Measurements from ENCODE around the gene SYNGR2.

SYNGR2 gene

DNA sequence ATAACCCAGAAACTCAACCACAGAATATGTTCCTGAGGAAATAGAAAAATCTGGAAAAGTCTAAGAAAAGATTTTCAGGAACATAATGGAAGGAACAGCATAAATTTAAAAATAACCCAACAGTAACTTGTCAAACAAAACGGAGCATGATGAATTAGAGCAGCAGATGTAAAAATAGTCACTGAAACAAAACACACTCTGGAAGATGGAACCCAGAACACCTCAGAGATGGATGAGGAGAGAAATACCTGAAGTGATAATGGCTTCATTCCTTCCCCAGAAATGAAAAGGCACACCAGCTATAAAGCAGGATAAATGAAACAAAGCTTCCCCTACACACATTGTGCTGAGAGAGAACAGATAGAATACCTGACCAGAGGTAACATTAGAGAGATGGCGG is 12.1 kb downstream of the SYNGR2 start (continued):
- TF ChIP-seq TSHZ2 (CRISPR knock-in tag; IDR thresholded peaks at IDR 0.05) (no peak), ZC3H10 (CRISPR knock-in tag; IDR thresholded peaks at IDR 0.05) (no peak)

DNA sequence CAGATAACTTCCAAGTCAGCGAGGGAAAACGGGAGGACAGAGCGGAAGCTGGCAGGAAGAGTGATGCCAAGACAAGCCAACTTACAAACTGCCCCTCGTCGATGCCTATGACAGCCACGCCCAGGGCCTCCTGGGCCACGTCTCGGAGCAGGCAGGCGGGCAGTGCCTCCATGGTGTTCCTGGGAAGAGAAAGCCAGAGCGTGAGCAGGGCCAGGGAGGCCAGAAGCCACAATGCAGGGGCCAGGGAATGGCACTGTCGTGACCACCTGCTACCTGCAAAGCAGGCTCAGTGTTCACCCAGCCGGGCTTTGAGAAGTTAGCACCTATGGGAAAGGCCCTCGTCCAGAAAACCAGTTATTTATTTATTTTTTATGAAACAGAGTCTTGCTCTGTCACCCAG is 14.1 kb downstream of the SYNGR2 start:
- ATAC-seq = no peak
- no peak for TF ChIP-seq OSR1 (CRISPR knock-in tag; IDR thresholded peaks at IDR 0.05)
- TF ChIP-seq, protein P1, sequence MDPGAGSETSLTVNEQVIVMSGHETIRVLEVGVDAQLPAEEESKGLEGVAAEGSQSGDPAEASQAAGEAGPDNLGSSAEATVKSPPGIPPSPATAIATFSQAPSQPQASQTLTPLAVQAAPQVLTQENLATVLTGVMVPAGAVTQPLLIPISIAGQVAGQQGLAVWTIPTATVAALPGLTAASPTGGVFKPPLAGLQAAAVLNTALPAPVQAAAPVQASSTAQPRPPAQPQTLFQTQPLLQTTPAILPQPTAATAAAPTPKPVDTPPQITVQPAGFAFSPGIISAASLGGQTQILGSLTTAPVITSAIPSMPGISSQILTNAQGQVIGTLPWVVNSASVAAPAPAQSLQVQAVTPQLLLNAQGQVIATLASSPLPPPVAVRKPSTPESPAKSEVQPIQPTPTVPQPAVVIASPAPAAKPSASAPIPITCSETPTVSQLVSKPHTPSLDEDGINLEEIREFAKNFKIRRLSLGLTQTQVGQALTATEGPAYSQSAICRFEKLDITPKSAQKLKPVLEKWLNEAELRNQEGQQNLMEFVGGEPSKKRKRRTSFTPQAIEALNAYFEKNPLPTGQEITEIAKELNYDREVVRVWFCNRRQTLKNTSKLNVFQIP (CRISPR knock-in tag; IDR thresholded peaks at IDR 0.05; ENCODE audit: borderline replicate concordance, low read depth) = no peak
- no peak for TF ChIP-seq SNAI2 (CRISPR knock-in tag; IDR thresholded peaks at IDR 0.05)
- TF ChIP-seq ESRRG (CRISPR knock-in tag; IDR thresholded peaks at IDR 0.05) = no peak
- no peak for TF ChIP-seq ZNF8 (CRISPR knock-in tag; IDR thresholded peaks at IDR 0.05)

GRCh38 chr17:78183916-78184315 is 15.5 kb downstream of the SYNGR2 start:
- TF ChIP-seq CSDC2 (CRISPR knock-in tag; IDR thresholded peaks at IDR 0.05) = no peak
- no peak for TF ChIP-seq RARB (CRISPR knock-in tag; IDR thresholded peaks at IDR 0.05)
- TF ChIP-seq, protein P2, sequence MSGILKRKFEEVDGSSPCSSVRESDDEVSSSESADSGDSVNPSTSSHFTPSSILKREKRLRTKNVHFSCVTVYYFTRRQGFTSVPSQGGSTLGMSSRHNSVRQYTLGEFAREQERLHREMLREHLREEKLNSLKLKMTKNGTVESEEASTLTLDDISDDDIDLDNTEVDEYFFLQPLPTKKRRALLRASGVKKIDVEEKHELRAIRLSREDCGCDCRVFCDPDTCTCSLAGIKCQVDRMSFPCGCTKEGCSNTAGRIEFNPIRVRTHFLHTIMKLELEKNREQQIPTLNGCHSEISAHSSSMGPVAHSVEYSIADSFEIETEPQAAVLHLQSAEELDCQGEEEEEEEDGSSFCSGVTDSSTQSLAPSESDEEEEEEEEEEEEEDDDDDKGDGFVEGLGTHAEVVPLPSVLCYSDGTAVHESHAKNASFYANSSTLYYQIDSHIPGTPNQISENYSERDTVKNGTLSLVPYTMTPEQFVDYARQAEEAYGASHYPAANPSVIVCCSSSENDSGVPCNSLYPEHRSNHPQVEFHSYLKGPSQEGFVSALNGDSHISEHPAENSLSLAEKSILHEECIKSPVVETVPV (CRISPR knock-in tag; IDR thresholded peaks at IDR 0.05) = no peak
- TF ChIP-seq ZNF8 (CRISPR knock-in tag; IDR thresholded peaks at IDR 0.05) = no peak
- TF ChIP-seq ZNF70 (CRISPR knock-in tag; IDR thresholded peaks at IDR 0.05) = no peak
- no peak for TF ChIP-seq OSR1 (CRISPR knock-in tag; IDR thresholded peaks at IDR 0.05)
- TF ChIP-seq BACH2 (CRISPR knock-in tag; IDR thresholded peaks at IDR 0.05; ENCODE audit: borderline replicate concordance) = no peak
- TF ChIP-seq GLIS3 (CRISPR knock-in tag; IDR thresholded peaks at IDR 0.05) = no peak
- no peak for TF ChIP-seq ZC3H10 (CRISPR knock-in tag; IDR thresholded peaks at IDR 0.05)
- TF ChIP-seq TOX (CRISPR knock-in tag; IDR thresholded peaks at IDR 0.05; ENCODE audit: borderline replicate concordance) = no peak
- no peak for TF ChIP-seq TSHZ2 (CRISPR knock-in tag; IDR thresholded peaks at IDR 0.05)
- no peak for TF ChIP-seq ZNF565 (CRISPR knock-in tag; conservative IDR thresholded peaks at IDR 0.05; ENCODE audit: low read depth)
- no peak for TF ChIP-seq TCF4 (CRISPR knock-in tag; IDR thresholded peaks at IDR 0.05; ENCODE audit: borderline replicate concordance)
- TF ChIP-seq, protein P3, sequence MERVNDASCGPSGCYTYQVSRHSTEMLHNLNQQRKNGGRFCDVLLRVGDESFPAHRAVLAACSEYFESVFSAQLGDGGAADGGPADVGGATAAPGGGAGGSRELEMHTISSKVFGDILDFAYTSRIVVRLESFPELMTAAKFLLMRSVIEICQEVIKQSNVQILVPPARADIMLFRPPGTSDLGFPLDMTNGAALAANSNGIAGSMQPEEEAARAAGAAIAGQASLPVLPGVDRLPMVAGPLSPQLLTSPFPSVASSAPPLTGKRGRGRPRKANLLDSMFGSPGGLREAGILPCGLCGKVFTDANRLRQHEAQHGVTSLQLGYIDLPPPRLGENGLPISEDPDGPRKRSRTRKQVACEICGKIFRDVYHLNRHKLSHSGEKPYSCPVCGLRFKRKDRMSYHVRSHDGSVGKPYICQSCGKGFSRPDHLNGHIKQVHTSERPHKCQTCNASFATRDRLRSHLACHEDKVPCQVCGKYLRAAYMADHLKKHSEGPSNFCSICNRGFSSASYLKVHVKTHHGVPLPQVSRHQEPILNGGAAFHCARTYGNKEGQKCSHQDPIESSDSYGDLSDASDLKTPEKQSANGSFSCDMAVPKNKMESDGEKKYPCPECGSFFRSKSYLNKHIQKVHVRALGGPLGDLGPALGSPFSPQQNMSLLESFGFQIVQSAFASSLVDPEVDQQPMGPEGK (CRISPR knock-in tag; IDR thresholded peaks at IDR 0.05; ENCODE audit: borderline replicate concordance) = no peak
- TF ChIP-seq ESRRG (CRISPR knock-in tag; IDR thresholded peaks at IDR 0.05) = no peak
- TF ChIP-seq, protein P1 (CRISPR knock-in tag; IDR thresholded peaks at IDR 0.05; ENCODE audit: borderline replicate concordance, low read depth) = no peak
- no peak for TF ChIP-seq ARNTL (CRISPR knock-in tag; IDR thresholded peaks at IDR 0.05; ENCODE audit: borderline replicate concordance, low read depth)
- no peak for TF ChIP-seq SNAI2 (CRISPR knock-in tag; IDR thresholded peaks at IDR 0.05)
- no peak for TF ChIP-seq ISL1 (CRISPR knock-in tag; IDR thresholded peaks at IDR 0.05)
- TF ChIP-seq, protein P4, sequence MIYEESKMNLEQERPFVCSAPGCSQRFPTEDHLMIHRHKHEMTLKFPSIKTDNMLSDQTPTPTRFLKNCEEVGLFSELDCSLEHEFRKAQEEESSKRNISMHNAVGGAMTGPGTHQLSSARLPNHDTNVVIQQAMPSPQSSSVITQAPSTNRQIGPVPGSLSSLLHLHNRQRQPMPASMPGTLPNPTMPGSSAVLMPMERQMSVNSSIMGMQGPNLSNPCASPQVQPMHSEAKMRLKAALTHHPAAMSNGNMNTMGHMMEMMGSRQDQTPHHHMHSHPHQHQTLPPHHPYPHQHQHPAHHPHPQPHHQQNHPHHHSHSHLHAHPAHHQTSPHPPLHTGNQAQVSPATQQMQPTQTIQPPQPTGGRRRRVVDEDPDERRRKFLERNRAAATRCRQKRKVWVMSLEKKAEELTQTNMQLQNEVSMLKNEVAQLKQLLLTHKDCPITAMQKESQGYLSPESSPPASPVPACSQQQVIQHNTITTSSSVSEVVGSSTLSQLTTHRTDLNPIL (CRISPR knock-in tag; IDR thresholded peaks at IDR 0.05; ENCODE audit: low read depth) = no peak
- ATAC-seq = no peak
